Measurements from ENCODE around the gene PDE3A.

Gene PDE3A

DNA sequence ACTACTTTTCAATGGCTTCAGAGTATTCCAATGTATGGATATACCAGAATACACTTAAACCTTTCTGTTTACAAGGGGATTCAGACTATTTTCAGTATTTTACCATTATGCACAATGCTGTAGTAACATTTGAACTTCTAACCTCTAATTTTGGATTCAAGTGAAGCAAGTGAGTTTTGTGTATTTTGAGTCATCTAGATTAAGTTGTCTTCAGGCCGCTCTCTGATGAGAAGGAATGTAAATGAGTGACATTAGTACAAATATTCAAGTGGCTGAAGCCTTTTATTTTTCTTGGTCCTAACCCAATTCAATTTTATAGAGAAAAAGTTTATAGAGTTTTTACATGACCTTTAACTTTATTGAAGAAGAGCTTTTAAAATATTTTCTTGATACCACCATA lies 125.6 kb downstream of the PDE3A start:
- no peak for DNase-seq (ENCODE audit: low read depth in 2 of 2)

- no peak for DNase-seq (ENCODE audit: low read depth in 2 of 2)
These were observed 126.5 kb downstream of the PDE3A start for GRCh38 chr12:20494851-20495250.

- DNase-seq (ENCODE audit: low read depth in 2 of 2), result no peak
These were observed 127.7 kb downstream of the PDE3A start for GRCh38 chr12:20495997-20496396.

DNA sequence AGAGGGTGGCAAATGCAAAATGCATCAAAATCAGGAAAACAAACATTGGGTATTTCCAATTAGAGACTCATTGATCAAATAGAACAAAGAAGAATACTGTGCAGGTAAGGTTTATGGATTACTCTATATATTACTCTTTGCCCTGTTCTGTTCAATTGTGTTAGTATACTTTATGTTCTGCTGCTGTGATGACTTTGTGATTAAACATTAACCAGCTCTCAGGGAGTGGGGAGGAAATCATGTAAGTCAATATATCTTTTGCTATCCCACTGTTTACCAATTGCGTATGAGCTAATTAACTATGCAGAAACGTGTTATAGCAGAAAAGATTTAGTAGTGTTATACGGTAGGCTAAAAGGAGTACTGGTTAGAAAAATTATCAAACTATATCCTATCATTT lies 129.4 kb downstream of the PDE3A start:
- no peak for DNase-seq (ENCODE audit: low read depth in 2 of 2)

- DNase-seq (ENCODE audit: low read depth in 2 of 2), result no peak
These were observed 133.6 kb downstream of the PDE3A start for GRCh38 chr12:20501958-20502357.

DNA sequence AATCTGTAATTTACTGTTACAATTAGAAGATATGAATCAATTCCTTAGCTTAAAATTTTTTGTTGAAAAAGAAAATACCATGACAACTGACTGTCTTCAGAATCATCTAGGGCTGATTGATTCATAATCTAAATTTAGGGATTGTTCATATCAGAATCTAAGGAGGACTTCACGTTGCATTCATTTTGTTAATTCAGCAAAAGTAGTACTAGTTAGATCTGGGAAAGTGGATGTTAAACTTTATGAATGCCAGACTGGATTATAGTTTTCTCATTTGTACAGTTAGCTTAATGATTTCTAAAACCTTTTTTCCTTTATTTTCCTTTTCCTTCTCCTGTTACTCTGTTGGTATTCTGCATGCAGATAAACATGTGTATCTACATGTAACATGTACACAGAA lies 135.5 kb downstream of the PDE3A start:
- DNase-seq (ENCODE audit: low read depth in 2 of 2), result no peak

DNA sequence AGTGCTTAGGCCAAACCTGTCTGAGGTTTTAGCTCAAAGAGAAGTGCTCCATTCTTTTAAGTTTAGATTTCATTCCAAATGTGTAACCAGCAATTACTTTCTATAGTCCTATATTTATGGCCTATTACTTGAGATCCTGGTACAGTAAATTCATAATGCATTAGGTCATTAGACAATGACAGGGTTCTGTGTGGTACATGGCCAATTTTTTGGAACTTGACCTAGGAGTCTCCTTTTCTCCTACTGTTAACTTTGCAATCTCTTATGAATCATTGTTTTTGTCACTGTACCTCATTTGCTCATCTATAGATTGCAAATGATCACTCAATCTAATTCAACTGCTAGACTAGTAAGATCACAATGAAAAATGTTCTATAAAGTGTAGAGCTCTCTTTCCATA lies 136.7 kb downstream of the PDE3A start:
- DNase-seq (ENCODE audit: low read depth in 2 of 2), result no peak

- DNase-seq (ENCODE audit: low read depth in 2 of 2), result no peak
These were observed 138.7 kb downstream of the PDE3A start for GRCh38 chr12:20507056-20507455.

- no peak for DNase-seq (ENCODE audit: low read depth in 2 of 2)
These were observed 139.4 kb downstream of the PDE3A start for GRCh38 chr12:20507711-20508110.

DNA sequence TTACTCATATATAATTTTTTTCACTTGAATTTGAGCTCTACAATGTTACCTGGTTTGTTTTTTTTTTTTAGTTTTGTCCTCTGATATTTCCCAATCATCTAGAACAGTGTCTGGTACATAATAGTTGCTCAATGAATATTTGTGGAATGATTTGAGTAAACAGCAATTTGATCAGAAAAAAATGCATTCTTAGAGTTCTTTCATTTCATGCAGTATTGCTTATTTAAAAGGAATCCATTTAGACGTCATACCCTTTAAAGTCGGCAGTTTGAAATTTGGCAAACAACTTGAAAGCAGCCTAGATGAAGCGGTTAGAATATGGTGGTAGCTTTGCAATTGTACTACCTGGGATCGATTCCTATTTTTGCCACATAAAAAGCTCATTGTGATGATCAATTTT lies 140.0 kb downstream of the PDE3A start:
- no peak for DNase-seq (ENCODE audit: low read depth in 2 of 2)

DNA sequence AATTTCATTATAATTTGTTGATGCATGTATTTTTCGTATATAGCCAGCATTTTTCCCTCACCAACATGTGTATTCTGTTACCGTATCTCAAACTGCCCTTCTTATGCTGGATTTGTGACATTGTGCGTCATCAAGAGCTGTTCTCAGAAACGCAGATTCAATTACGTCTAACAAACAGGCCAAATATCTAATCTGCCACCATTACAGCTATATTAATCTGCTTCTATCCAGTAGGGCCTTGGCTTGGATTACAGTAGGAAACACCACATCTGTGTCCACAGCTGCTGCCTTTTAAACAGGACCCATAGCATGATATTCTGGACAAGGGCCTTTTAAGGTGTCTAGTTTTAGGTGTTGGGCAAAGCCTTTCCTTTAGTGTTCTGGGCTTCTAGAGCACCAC lies 140.6 kb downstream of the PDE3A start:
- no peak for DNase-seq (ENCODE audit: low read depth in 2 of 2)

DNA sequence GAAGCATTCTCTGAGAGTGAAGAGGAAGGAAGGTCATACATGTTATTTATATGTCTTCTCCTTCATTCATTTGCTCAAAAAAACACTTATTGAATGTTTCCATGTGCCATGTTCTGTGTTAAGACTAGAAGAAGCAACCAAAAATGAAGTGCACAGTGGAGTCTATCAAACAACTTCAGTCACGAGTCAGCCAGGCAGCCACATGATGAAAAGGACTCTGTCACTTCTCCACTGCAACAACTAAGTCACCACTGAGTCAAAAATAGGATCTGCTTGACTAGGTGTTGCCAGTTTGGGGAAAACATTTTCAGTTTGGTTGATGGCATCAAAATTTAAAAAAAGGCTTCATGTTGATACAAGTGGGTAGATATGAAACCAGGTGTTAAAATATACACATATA lies 142.5 kb downstream of the PDE3A start:
- no peak for DNase-seq (ENCODE audit: low read depth in 2 of 2)

DNA sequence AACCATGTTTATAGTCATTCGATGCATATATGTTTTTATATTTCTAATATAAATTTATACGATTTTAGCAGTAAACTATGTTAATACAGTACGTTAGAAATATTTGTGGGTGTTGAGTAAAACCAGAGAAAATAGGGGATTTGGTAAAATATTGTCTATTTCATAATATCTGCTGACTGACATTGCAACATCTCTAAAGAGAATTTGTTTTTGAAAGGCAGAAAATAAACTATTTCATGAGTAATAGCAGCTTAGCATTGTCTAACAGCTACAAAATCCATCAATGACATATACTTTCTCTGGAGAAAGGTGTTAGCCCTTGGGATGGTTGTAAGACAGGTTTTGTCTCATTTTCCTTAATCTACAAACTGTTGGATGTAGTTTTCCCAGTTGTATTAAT lies 144.9 kb downstream of the PDE3A start:
- DNase-seq (ENCODE audit: low read depth in 2 of 2), result no peak

DNA sequence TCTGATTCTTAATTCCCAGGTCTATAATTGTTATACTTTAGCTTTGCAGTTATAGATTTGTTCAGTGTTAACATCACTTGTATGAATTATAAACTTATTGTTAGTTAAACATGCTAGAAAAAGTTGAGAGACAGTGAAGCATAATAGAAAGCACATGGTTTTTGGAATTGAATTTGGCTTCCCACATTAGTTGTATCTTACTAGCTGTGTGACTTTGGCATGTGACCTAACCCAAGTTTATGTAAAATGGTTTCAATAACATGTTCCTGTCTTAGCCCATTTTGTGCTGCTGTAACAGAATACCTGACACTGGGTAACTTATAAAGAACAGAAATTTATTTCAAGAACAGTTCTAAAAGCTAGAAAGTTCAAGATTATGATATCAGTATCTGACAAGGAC lies 146.3 kb downstream of the PDE3A start:
- DNase-seq (ENCODE audit: low read depth in 2 of 2), result no peak

- no peak for DNase-seq (ENCODE audit: low read depth in 2 of 2)
These were observed 152.2 kb downstream of the PDE3A start for GRCh38 chr12:20520532-20520931.

DNA sequence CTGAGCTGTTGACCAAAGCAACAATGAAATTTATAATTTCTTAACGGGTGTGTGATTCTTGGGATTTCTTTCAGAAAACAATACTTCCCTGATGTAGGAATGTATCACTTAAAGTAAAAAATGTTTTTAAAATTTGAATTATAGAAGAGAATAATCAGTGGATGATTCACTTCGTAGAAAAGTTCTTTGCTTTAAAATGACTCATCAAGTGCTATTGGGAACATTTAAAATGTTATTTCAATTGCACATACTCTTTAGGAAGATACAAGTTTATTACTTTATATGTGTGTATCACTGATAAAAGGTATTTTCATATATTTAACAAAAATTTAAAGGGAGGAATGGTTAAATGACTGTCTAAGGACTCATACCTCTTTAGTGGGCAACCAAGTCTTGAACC lies 155.3 kb downstream of the PDE3A start:
- DNase-seq (ENCODE audit: low read depth in 2 of 2), result no peak

GRCh38 chr12:20524113-20524512 lies 155.8 kb downstream of the PDE3A start:
- DNase-seq (ENCODE audit: low read depth in 2 of 2), result no peak

DNA sequence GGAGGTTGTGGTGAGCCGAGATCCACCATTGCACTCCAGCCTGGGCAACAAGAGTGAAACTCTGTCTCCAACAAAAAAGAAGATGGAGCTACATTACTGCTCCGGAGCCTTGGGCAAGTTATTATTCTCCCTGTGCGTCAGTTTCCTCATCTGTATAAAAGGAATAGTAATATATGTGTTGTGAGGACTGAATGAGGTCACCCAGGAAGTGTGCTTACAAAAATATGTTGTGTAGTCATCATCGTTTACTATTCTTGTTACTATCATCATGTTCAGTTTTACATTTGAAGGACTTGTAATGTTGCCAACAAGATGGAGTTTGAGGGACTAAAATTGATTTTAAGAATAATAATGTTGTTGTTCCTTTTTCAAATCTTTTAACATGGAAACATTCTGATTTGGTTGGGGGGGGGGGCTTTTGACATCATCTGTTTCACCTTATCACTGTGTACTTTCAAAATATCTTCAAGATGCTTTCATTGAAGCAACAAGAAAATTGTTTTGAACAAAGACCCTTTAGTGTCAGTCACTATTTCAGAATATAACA lies 156.8 kb downstream of the PDE3A start:
- no peak for DNase-seq (ENCODE audit: low read depth in 2 of 2)

GRCh38 chr12:20527417-20528163 lies 159.3 kb downstream of the PDE3A start:
- no peak for DNase-seq (ENCODE audit: low read depth in 2 of 2)

GRCh38 chr12:20528208-20528607 lies 159.9 kb downstream of the PDE3A start:
- no peak for DNase-seq (ENCODE audit: low read depth in 2 of 2)

DNA sequence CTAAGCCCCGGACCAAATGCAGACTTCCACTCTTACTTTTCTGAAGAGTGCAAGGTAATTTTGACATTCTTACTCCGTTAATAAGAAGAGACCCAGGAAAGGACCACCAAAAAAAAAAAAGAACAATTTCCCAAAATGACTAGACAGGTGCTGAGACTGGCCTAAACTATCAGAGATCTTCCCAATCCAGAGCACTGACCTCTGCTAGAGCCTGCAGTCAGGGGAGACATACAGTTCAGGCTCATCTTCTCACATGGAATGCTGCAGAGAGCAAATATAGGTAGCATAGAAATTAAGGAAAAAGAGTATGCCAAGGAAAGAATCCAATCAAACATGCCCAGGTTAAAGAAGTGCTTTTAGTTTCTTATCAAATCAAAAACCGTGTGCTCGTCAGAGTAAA lies 177.9 kb downstream of the PDE3A start:
- DNase-seq (ENCODE audit: low read depth in 2 of 2), result no peak

DNA sequence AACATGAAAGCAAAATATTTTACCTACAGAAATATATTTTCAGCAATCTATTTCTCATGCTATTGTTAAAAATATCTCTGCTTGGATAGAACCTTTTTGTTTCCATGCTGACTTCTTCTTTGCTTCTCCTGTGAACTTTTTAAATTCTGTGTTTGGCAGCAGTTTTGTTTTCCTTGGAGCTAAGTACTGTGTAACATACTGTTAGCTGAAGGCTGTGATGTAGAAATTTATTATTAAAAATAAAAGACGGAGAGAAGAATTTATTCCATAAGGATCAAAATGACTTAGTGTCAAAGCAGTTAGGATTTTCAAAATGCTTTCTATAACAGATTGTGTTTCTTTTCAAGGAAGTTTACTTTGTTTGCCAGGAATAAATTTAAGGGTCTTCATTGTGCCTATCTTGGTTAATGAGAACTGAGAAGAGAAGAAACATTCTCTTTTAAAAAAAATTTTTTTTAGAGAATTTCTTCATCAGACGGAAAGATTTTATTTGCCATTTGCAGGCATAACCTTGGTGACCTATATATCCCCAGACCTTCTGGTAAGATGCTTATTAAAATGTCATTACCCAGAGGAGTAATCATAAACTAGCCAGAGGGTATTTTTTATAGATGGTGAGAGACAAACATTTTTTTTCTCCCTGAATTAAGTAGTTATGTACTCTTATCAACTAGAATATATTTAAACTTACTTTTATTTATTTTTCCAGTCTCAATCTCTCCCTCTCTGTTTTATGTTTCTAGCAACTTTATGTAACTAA lies 179.7 kb downstream of the PDE3A start:
- DNase-seq (ENCODE audit: low read depth in 2 of 2), result no peak

- DNase-seq (ENCODE audit: low read depth in 2 of 2), result no peak
These were observed 180.3 kb downstream of the PDE3A start for GRCh38 chr12:20548611-20549010.

Measured in stimulated activated CD8-positive, alpha-beta memory T cell treated with anti-CD3 and anti-CD28 coated beads, Interleukin-2, amount 100 ng/mL, for 1 hour (primary cell).